GM21447 (cell line): ENCODE results near the gene RPL3.
A peak's percentile ranks its signal among the peaks of the same experiment; 100 is the strongest.
"Not testable (repeated sequence)": the region's sequence is repeated elsewhere in the genome, so short reads cannot be mapped to it uniquely, and the experiment has no call there.

Experiments used
- ATAC-seq: cut with Tn5 transposase; IDR thresholded peaks from one replicate; pipeline ENCODE4 v1.9.1; 2021; ENCODE audit not compliant: unreplicated experiment

The RPL3 gene

GRCh38 chr22:39319284-39320022 is at the start of gene RPL3:
Gene RPL3, minus strand, starts transcription at chr22:39319623. Its CDS starts 26 bp downstream, at chr22:39319597.
- ATAC-seq = peak; percentile 74

GRCh38 chr22:39369186-39369585 is 49.8 kb upstream of the RPL3 start:
- no peak for ATAC-seq

GRCh38 chr22:39368461-39368911 is 49.1 kb upstream of the RPL3 start:
- no peak for ATAC-seq

- ATAC-seq = no peak
Measured at GRCh38 chr22:39367035-39367434, 47.6 kb upstream of the RPL3 start.

- no peak for ATAC-seq
Measured at GRCh38 chr22:39365492-39365780, 46.0 kb upstream of the RPL3 start.

GRCh38 chr22:39364714-39365491 is 45.5 kb upstream of the RPL3 start:
- no peak for ATAC-seq

- ATAC-seq = no peak
Measured at GRCh38 chr22:39363751-39364515, 44.5 kb upstream of the RPL3 start.

GRCh38 chr22:39362932-39363331 is 43.5 kb upstream of the RPL3 start:
- no peak for ATAC-seq

- ATAC-seq = no peak
Measured at GRCh38 chr22:39362271-39362670, 42.8 kb upstream of the RPL3 start.

GRCh38 chr22:39361496-39361895 is 42.1 kb upstream of the RPL3 start:
- ATAC-seq = no peak

- ATAC-seq = no peak
Measured at GRCh38 chr22:39360674-39361413, 41.4 kb upstream of the RPL3 start.

GRCh38 chr22:39360242-39360641 is 40.8 kb upstream of the RPL3 start:
- ATAC-seq = no peak

- ATAC-seq = no peak
Measured at GRCh38 chr22:39359659-39360195, 40.3 kb upstream of the RPL3 start.

- not testable (repeated sequence) for ATAC-seq
Measured at GRCh38 chr22:39358197-39358596, 38.8 kb upstream of the RPL3 start.

GRCh38 chr22:39357110-39358108 is 38.0 kb upstream of the RPL3 start:
- ATAC-seq = not testable (repeated sequence)

GRCh38 chr22:39356464-39356863 is 37.0 kb upstream of the RPL3 start:
- ATAC-seq = no peak

- not testable (repeated sequence) for ATAC-seq
Measured at GRCh38 chr22:39355805-39356204, 36.4 kb upstream of the RPL3 start.

- no peak for ATAC-seq
Measured at GRCh38 chr22:39355080-39355479, 35.7 kb upstream of the RPL3 start.

- ATAC-seq = no peak
Measured at GRCh38 chr22:39353346-39353745, 33.9 kb upstream of the RPL3 start.
